Upper lobe of left lung (tissue), 4 donors: ENCODE results near the gene CLCN2.

Source experiments
- POLR2A ChIP-seq, 4 donors: fragments of 450-650 bp; IDR thresholded peaks; one replicate each; pipeline ENCODE4 v1.5.1; 2016 to 2017; ENCODE audit warnings: antibody characterized with exemption in 4 of 4, mild to moderate bottlenecking in 2 of 4
- POLR2AphosphoS5 ChIP-seq, 2 donors: sonication (generic); formaldehyde crosslinking; IDR thresholded peaks; one replicate each; pipeline ENCODE4 v1.5.1; 2017; ENCODE audit warnings: antibody characterized with exemption in 2 of 2

DNA sequence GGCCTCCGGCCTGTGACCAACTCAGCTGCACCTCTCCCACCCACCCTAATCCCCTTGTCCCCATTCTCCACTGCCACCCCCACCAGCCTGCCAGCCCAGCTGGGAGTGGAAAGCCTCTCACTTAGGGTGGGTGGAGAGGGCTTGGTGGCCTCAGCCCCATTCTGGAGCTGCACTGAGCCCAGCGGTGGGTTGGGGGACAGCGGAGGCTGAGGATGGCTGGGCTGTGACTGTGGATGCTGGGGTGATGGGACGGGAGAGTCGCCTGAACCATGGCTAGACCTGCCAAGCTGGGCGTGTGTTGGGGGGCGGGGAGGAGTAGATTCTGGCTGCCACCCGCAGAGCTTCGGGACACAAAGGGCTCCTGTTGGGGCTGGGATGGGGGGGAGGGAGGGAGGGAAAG, 1.8 kb downstream of the CLCN2 start:
- no peak for TF ChIP-seq POLR2A (IDR thresholded peaks at IDR 0.05)
- TF ChIP-seq POLR2AphosphoS5 (IDR thresholded peaks at IDR 0.05), result no peak
